SU-DHL-6 (cell line): ENCODE data around the gene OR1E2.

Source experiments
- EZH2phosphoT487 ChIP-seq: fragments of 200-600 bp; sonication (generic), shearing (Covaris generic); conservative IDR thresholded peaks from 2 replicates; pipeline ENCODE4 v1.6.1; 2018; ENCODE audit warnings: mild to moderate bottlenecking, antibody characterized with exemption, low read length, moderate library complexity, mixed read lengths
- TF ChIP-seq, protein P1 (sequence below): fragments of 200-600 bp; sonication (generic); IDR thresholded peaks from one replicate; pipeline ENCODE4 v1.5.1; 2017; ENCODE audit warnings: antibody characterized with exemption, mild to moderate bottlenecking, low read length, moderate library complexity; ENCODE audit not compliant: insufficient read depth, poor library complexity, severe bottlenecking

DNA sequence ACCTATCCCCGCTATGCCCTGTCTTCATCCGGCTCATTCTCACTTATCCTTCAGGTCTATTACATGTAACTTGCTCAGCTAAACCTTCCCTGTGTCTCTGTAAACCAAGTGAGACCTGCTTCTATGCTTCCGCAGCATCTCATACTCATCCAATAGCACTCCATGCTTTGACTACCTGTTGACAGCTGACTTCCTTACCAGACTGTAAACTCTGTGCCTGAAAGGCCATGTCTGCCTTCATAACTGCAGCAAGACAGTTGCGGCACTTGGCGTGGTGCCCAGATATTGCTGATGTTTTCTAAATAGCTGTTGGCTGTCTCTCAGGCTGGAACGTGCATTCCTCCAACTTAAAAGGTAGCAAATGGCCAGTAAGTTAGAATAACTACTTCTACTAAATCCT is 33.6 kb downstream of the OR1E2 start:
- TF ChIP-seq, protein P1, sequence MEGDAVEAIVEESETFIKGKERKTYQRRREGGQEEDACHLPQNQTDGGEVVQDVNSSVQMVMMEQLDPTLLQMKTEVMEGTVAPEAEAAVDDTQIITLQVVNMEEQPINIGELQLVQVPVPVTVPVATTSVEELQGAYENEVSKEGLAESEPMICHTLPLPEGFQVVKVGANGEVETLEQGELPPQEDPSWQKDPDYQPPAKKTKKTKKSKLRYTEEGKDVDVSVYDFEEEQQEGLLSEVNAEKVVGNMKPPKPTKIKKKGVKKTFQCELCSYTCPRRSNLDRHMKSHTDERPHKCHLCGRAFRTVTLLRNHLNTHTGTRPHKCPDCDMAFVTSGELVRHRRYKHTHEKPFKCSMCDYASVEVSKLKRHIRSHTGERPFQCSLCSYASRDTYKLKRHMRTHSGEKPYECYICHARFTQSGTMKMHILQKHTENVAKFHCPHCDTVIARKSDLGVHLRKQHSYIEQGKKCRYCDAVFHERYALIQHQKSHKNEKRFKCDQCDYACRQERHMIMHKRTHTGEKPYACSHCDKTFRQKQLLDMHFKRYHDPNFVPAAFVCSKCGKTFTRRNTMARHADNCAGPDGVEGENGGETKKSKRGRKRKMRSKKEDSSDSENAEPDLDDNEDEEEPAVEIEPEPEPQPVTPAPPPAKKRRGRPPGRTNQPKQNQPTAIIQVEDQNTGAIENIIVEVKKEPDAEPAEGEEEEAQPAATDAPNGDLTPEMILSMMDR, result no peak
- no peak for TF ChIP-seq EZH2phosphoT487
